ENCODE results near the gene ATP2C2. TPM values are rescaled to one million over a fixed set of nuclear protein-coding genes. Genes with fewer than 3 reads are reported as not detected.

The ATP2C2 gene
- total and polyA plus RNA-seq, 9 of the 15 experiments (the other 6 are each of a cell fraction or from before 2014, with no cell fraction given), result 0.75 TPM; not detected in 8

- H3K4me3 ChIP-seq, result no peak overlapping the region
- H3K9me1 ChIP-seq (ENCODE audit: control insufficient read depth, insufficient read depth, low read length), result no peaks in the 10 kb centered on the region
- 12% methylated on average over 13 of the region's 13 CpGs for WGBS (ENCODE audit: insufficient coverage, low coverage, missing lambda C conversion rate)
- peaks cover 0 to 7% of the 10 kb centered on the region in 2 experiments; a peak in 3 of 5 replicates for H3K27me3 ChIP-seq (ENCODE audit: control insufficient read depth in 2 of 2, insufficient read depth in 2 of 2, low read length in 2 of 2)
- H3K9ac ChIP-seq (ENCODE audit: insufficient read depth in 1 of 2, low read depth in 2 of 2, low read length in 2 of 2), result no peak overlapping the region
- H2AFZ ChIP-seq (ENCODE audit: low read depth, low read length), result no peak overlapping the region
- no peaks in the 10 kb centered on the region for H3K79me2 ChIP-seq (ENCODE audit: control insufficient read depth, insufficient read depth, low read length)
- peak in 1 of 4 experiments; percentile 18 for DNase-seq (ENCODE audit: extremely low read depth in 1 of 4, low spot score in 3 of 4)
- intact Hi-C loops (cut with micrococcal nuclease) (loop anchor here (5.0 kb wide), 1 partner anchor 651 kb away; no protein-coding TSS in a partner anchor), in situ Hi-C loops (cut with MboI) (loop anchor here (5.0 kb wide), 1 partner anchor 196 kb away; no protein-coding TSS in a partner anchor)
- H3K27ac ChIP-seq (ENCODE audit: extremely low read depth, low read depth, low read length), result no peak overlapping the region
- ChIA-PET POLR2A (interaction anchor here (1.0 to 1.2 kb wide), 2 partner anchors 8 to 36 kb away, joined by 3 read pairs; no protein-coding TSS in a partner anchor), CTCF (ENCODE audit: low intra/inter-chr PET ratio) (interaction anchor here (0.6 kb wide), 2 partner anchors 95 to 308 kb away, joined by 3 to 5 read pairs; no protein-coding TSS in a partner anchor)
- BruUV-seq (replicated peaks), result no TSS peak
- H4K20me1 ChIP-seq (replicated peaks; ENCODE audit: control insufficient read depth, insufficient read depth, low read length), result no peaks in the 10 kb centered on the region; the same call in none of the 2 replicates
- H3K9me3 ChIP-seq (replicated peaks; ENCODE audit: control insufficient read depth, insufficient read depth, low read depth, low read length), result no peaks in the 10 kb centered on the region
- peak; percentile 51 for ATAC-seq
- TF ChIP-seq ZBTB8A (IDR thresholded peaks at IDR 0.05; ENCODE audit: partially characterized antibody), result no peak
- peak; percentile 96; the same call in 1 of the 2 replicates for TF ChIP-seq CREB3L1 (IDR thresholded peaks at IDR 0.05; ENCODE audit: borderline replicate concordance, low read depth)
- peak; percentile 9; the same call in 1 of the 2 replicates for TF ChIP-seq MAFF (IDR thresholded peaks at IDR 0.05; ENCODE audit: low read length)
- peak; percentile 49 for TF ChIP-seq C11orf30 (IDR thresholded peaks at IDR 0.05; ENCODE audit: low read depth)
- TF ChIP-seq ZNF316 (IDR thresholded peaks at IDR 0.05), result peak; percentile 63
- peak; percentile 73 for TF ChIP-seq EGR1 (conservative IDR thresholded peaks at IDR 0.05)
- peak; percentile 30 for TF ChIP-seq MAFG (tag; conservative IDR thresholded peaks at IDR 0.05)
- TF ChIP-seq FOSL1 (tag; conservative IDR thresholded peaks at IDR 0.05), result 0 out of 2 replicates have a peak, but pooled peaks have one; percentile 29
- no peak for TF ChIP-seq STAT5B (CRISPR knock-in tag; IDR thresholded peaks at IDR 0.05)
- FAIRE-seq, result no peak
- peaks cover 0 to 13% of the 10 kb centered on the region in 2 experiments; a peak in 2 of 5 replicates for H3K4me1 ChIP-seq (replicated peaks in 1 of 2; ENCODE audit: control insufficient read depth in 2 of 2, insufficient read depth in 2 of 2, low read length in 2 of 2)
- H3K4me2 ChIP-seq (ENCODE audit: insufficient read depth, low read length), result no peak overlapping the region
- H3K36me3 ChIP-seq (ENCODE audit: control insufficient read depth, insufficient read depth, low read length), result no peaks in the 10 kb centered on the region
Observed at GRCh38 chr16:84478172-84478947, 110.0 kb downstream of the ATP2C2 start.

All from K562 (cell line).